Esophagus muscularis mucosa (tissue), 4 donors: ENCODE results near the gene SHROOM2.

ENCODE experiments used
- EP300 ChIP-seq: sonication (generic); formaldehyde crosslinking; IDR thresholded peaks from one replicate; pipeline ENCODE4 v1.6.1; 2017; ENCODE audit warnings: antibody characterized with exemption
- POLR2AphosphoS5 ChIP-seq, 2 donors: sonication (generic); formaldehyde crosslinking; IDR thresholded peaks; one replicate each; pipeline ENCODE4 v1.6.1; 2017; ENCODE audit warnings: antibody characterized with exemption in 2 of 2
- TF ChIP-seq, protein P1 (sequence below), 3 experiments: fragments of 200-600 bp in 2 of 3; fragments of 450-650 bp in 1 of 3; sonication (generic) in 2 of 3; IDR thresholded peaks; one replicate each; pipeline ENCODE4 v1.5.1; 2017 to 2019; ENCODE audit warnings: antibody characterized with exemption in 3 of 3, mild to moderate bottlenecking in 2 of 3, moderate library complexity in 1 of 3

DNA sequence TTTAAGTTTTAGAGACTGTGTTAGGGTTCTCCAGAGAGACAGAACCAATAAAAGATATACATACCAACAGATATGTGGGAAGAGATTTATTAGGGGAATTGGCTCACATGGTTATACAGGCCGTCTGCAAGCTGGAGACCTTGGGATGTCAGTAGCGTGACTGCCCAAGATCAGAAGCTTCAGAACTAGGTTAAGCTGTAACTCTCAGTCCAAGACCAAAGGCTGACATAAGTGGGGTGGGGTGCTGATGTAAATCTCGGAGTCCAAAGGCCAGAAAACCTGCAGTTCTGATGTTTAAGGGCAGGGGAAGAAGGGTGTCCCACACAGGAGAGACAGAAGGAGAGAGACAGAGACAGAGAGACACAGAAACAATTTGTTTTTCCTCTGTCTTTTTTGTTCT lies 191.4 kb downstream of the SHROOM2 start:
- no peak for TF ChIP-seq EP300
- TF ChIP-seq, protein P1, sequence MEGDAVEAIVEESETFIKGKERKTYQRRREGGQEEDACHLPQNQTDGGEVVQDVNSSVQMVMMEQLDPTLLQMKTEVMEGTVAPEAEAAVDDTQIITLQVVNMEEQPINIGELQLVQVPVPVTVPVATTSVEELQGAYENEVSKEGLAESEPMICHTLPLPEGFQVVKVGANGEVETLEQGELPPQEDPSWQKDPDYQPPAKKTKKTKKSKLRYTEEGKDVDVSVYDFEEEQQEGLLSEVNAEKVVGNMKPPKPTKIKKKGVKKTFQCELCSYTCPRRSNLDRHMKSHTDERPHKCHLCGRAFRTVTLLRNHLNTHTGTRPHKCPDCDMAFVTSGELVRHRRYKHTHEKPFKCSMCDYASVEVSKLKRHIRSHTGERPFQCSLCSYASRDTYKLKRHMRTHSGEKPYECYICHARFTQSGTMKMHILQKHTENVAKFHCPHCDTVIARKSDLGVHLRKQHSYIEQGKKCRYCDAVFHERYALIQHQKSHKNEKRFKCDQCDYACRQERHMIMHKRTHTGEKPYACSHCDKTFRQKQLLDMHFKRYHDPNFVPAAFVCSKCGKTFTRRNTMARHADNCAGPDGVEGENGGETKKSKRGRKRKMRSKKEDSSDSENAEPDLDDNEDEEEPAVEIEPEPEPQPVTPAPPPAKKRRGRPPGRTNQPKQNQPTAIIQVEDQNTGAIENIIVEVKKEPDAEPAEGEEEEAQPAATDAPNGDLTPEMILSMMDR (IDR thresholded peaks at IDR 0.05): no peak
- TF ChIP-seq POLR2AphosphoS5 (IDR thresholded peaks at IDR 0.05): no peak
